ENCODE measurements around the gene MTHFD1. TPM values are rescaled to one million over a fixed set of nuclear protein-coding genes. Genes with fewer than 3 reads are reported as not detected.

MTHFD1 gene
- polyA plus RNA-seq, 1 donor (not counting 4 experiments of a cell fraction or from before 2014, with no cell fraction given): 63.2 TPM

DNA sequence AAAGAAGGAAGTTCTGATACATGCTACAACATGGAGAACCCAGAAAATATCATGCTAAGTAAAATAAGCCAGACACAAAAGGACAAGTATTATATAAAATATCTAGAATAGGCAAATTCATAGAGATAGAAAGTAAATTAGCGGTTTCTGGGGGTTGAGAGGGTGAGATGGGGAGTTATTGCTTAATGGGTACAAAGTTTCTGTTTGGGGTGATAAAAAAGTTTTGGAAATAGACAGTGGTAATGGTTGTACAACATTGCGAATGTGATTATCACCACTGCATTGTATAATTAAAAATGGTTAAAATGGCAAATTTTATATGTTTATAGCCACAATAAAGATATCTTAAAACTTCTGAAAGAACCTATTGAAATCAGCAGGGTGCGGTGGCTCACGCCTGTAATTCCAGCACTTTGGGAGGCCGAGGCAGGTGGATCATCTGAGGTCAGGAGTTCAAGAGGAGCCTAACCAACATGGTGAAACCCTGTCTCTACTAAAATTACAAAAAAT is 100.5 kb downstream of the MTHFD1 start:
- dilution Hi-C loops (cut with MboI; ENCODE audit: extremely low pct_ligation_motif_present, low sequenced_read_pairs): no loop called here
- FAIRE-seq: no peak
- H3K36me3 ChIP-seq (ENCODE audit: control insufficient read depth in 2 of 2, extremely low read depth in 1 of 2, insufficient read depth in 2 of 2, low read length in 2 of 2): peaks cover 4 to 10% of the 10 kb centered on the region in 2 experiments

DNA sequence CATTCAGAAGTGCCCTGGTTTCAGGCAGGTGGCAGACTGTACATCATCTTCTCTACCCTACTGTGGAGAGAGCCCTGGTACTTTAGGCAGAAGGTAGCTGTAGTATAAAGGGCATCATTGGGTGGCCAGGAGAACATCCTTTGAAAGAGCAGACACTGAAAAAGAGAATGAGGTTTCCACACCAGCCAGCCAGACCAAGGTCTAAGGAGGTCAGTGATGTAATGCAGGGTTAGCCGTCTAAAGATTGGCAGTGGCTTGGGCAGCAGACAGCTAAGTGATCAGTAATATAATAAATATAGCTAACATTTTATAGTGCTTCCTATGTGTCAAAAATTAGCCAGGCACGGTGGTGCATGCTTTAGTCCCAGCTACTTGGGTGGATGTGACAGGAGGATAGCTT is 103.5 kb downstream of the MTHFD1 start:
- DNase-seq (ENCODE audit: low read depth, low spot score): no peak
- H2AFZ ChIP-seq (ENCODE audit: control insufficient read depth, low read length): no peak overlapping the region
- no peaks in the 10 kb centered on the region for H3K4me1 ChIP-seq (ENCODE audit: control insufficient read depth, extremely low read depth, insufficient read depth, low read length)
- H3K4me2 ChIP-seq (ENCODE audit: control insufficient read depth, extremely low read depth, insufficient read depth, low read depth, low read length): no peak overlapping the region
- dilution Hi-C loops (cut with MboI; ENCODE audit: extremely low pct_ligation_motif_present, low sequenced_read_pairs): no loop called here
- H3K4me3 ChIP-seq (ENCODE audit: control insufficient read depth in 2 of 3, extremely low read depth in 1 of 3, insufficient read depth in 2 of 3, low read depth in 1 of 3, low read length in 3 of 3): no peak overlapping the region
- peaks cover 6 to 10% of the 10 kb centered on the region in 2 experiments for H3K36me3 ChIP-seq (ENCODE audit: control insufficient read depth in 2 of 2, extremely low read depth in 1 of 2, insufficient read depth in 2 of 2, low read length in 2 of 2)
- TF ChIP-seq EZH2 (IDR thresholded peaks at IDR 0.05; ENCODE audit: low read length): no peak
- H3K27me3 ChIP-seq (ENCODE audit: control insufficient read depth, extremely low read depth, insufficient read depth, low read length): no peaks in the 10 kb centered on the region
- H3K9ac ChIP-seq (ENCODE audit: control insufficient read depth, extremely low read depth, insufficient read depth, low read length): no peak overlapping the region
- FAIRE-seq: no peak
- no peaks in the 10 kb centered on the region for H4K20me1 ChIP-seq (ENCODE audit: control insufficient read depth, extremely low read depth, insufficient read depth, low read length)
- no peak overlapping the region for H3K27ac ChIP-seq (ENCODE audit: control insufficient read depth, insufficient read depth, low read length)
- H3K9me3 ChIP-seq (ENCODE audit: control insufficient read depth, low read depth, low read length): no peaks in the 10 kb centered on the region
- no peaks in the 10 kb centered on the region for H3K79me2 ChIP-seq (ENCODE audit: control insufficient read depth, insufficient read depth, low read length)
- H3K9me1 ChIP-seq (ENCODE audit: control insufficient read depth, extremely low read depth, insufficient read depth, low read length): no peaks in the 10 kb centered on the region

More for the DNA sequence above, 100.5 kb downstream of the MTHFD1 start:
- H3K9me1 ChIP-seq (ENCODE audit: control insufficient read depth, extremely low read depth, insufficient read depth, low read length): no peaks in the 10 kb centered on the region
- H3K27ac ChIP-seq (ENCODE audit: control insufficient read depth, insufficient read depth, low read length): no peak overlapping the region
- no peak overlapping the region for H3K4me2 ChIP-seq (ENCODE audit: control insufficient read depth, extremely low read depth, insufficient read depth, low read depth, low read length)
- H2AFZ ChIP-seq (ENCODE audit: control insufficient read depth, low read length): no peak overlapping the region
- H4K20me1 ChIP-seq (ENCODE audit: control insufficient read depth, extremely low read depth, insufficient read depth, low read length): no peaks in the 10 kb centered on the region
- H3K9me3 ChIP-seq (ENCODE audit: control insufficient read depth, low read depth, low read length): no peaks in the 10 kb centered on the region
- H3K4me3 ChIP-seq (ENCODE audit: control insufficient read depth in 2 of 3, extremely low read depth in 1 of 3, insufficient read depth in 2 of 3, low read depth in 1 of 3, low read length in 3 of 3): no peak overlapping the region
- H3K27me3 ChIP-seq (ENCODE audit: control insufficient read depth, extremely low read depth, insufficient read depth, low read length): no peaks in the 10 kb centered on the region
- no peak overlapping the region for H3K9ac ChIP-seq (ENCODE audit: control insufficient read depth, extremely low read depth, insufficient read depth, low read length)
- TF ChIP-seq, protein P1, sequence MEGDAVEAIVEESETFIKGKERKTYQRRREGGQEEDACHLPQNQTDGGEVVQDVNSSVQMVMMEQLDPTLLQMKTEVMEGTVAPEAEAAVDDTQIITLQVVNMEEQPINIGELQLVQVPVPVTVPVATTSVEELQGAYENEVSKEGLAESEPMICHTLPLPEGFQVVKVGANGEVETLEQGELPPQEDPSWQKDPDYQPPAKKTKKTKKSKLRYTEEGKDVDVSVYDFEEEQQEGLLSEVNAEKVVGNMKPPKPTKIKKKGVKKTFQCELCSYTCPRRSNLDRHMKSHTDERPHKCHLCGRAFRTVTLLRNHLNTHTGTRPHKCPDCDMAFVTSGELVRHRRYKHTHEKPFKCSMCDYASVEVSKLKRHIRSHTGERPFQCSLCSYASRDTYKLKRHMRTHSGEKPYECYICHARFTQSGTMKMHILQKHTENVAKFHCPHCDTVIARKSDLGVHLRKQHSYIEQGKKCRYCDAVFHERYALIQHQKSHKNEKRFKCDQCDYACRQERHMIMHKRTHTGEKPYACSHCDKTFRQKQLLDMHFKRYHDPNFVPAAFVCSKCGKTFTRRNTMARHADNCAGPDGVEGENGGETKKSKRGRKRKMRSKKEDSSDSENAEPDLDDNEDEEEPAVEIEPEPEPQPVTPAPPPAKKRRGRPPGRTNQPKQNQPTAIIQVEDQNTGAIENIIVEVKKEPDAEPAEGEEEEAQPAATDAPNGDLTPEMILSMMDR (optimal IDR thresholded peaks at IDR 0.05 in 1 of 3, IDR thresholded peaks at IDR 0.05 in 1 of 3, conservative IDR thresholded peaks at IDR 0.05 in 1 of 3; ENCODE audit: extremely low read depth in 1 of 3, insufficient read depth in 2 of 3, low read length in 3 of 3): no peak
- no peak for TF ChIP-seq EZH2 (IDR thresholded peaks at IDR 0.05; ENCODE audit: low read length)
- DNase-seq (ENCODE audit: low read depth, low spot score): no peak
- no peaks in the 10 kb centered on the region for H3K79me2 ChIP-seq (ENCODE audit: control insufficient read depth, insufficient read depth, low read length)
- no peaks in the 10 kb centered on the region for H3K4me1 ChIP-seq (ENCODE audit: control insufficient read depth, extremely low read depth, insufficient read depth, low read length)

DNA sequence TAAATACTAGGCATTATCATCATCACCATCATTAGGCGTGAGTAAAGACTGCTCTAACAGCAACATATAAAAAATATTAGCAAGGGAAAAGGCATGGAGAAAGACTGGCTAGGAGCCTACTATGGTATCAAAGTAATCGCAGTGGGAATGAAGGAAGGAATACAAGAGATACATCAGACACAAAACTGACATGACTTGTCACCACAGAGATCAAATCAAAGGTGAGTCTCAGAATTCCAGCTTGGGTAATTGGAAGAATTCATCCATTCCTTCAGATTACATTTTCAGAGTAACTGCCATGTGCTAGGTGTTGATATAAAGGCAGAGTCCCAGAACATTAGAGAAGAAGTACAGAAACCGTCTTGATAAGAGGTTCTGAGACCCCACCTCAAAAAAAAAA is 105.3 kb downstream of the MTHFD1 start:
- peaks cover 0 to 4% of the 10 kb centered on the region in 2 experiments for H3K36me3 ChIP-seq (ENCODE audit: control insufficient read depth in 2 of 2, extremely low read depth in 1 of 2, insufficient read depth in 2 of 2, low read length in 2 of 2)
- H3K27ac ChIP-seq (ENCODE audit: control insufficient read depth, insufficient read depth, low read length): no peak overlapping the region
- no peaks in the 10 kb centered on the region for H3K9me1 ChIP-seq (ENCODE audit: control insufficient read depth, extremely low read depth, insufficient read depth, low read length)
- no peak overlapping the region for H3K4me2 ChIP-seq (ENCODE audit: control insufficient read depth, extremely low read depth, insufficient read depth, low read depth, low read length)
- no peak for TF ChIP-seq EZH2 (IDR thresholded peaks at IDR 0.05; ENCODE audit: low read length)
- TF ChIP-seq, protein P1 (optimal IDR thresholded peaks at IDR 0.05 in 1 of 3, IDR thresholded peaks at IDR 0.05 in 1 of 3, conservative IDR thresholded peaks at IDR 0.05 in 1 of 3; ENCODE audit: extremely low read depth in 1 of 3, insufficient read depth in 2 of 3, low read length in 3 of 3): no peak
- H3K9ac ChIP-seq (ENCODE audit: control insufficient read depth, extremely low read depth, insufficient read depth, low read length): no peak overlapping the region
- no peak for FAIRE-seq
- H3K9me3 ChIP-seq (ENCODE audit: control insufficient read depth, low read depth, low read length): no peaks in the 10 kb centered on the region
- no peak for DNase-seq (ENCODE audit: low read depth, low spot score)
- no peak overlapping the region for H3K4me3 ChIP-seq (ENCODE audit: control insufficient read depth in 2 of 3, extremely low read depth in 1 of 3, insufficient read depth in 2 of 3, low read depth in 1 of 3, low read length in 3 of 3)
- no peaks in the 10 kb centered on the region for H3K27me3 ChIP-seq (ENCODE audit: control insufficient read depth, extremely low read depth, insufficient read depth, low read length)
- no peak overlapping the region for H2AFZ ChIP-seq (ENCODE audit: control insufficient read depth, low read length)
- H3K4me1 ChIP-seq (ENCODE audit: control insufficient read depth, extremely low read depth, insufficient read depth, low read length): no peaks in the 10 kb centered on the region
- H3K79me2 ChIP-seq (ENCODE audit: control insufficient read depth, insufficient read depth, low read length): no peaks in the 10 kb centered on the region
- H4K20me1 ChIP-seq (ENCODE audit: control insufficient read depth, extremely low read depth, insufficient read depth, low read length): no peaks in the 10 kb centered on the region
- dilution Hi-C loops (cut with MboI; ENCODE audit: extremely low pct_ligation_motif_present, low sequenced_read_pairs): no loop called here
